ENCODE results near the gene ALKBH5. TPM values are rescaled to one million over a fixed set of nuclear protein-coding genes. Genes with fewer than 3 reads are reported as not detected.

Gene ALKBH5
- total RNA-seq, 1 donor from 2014 or later: 104 TPM

DNA sequence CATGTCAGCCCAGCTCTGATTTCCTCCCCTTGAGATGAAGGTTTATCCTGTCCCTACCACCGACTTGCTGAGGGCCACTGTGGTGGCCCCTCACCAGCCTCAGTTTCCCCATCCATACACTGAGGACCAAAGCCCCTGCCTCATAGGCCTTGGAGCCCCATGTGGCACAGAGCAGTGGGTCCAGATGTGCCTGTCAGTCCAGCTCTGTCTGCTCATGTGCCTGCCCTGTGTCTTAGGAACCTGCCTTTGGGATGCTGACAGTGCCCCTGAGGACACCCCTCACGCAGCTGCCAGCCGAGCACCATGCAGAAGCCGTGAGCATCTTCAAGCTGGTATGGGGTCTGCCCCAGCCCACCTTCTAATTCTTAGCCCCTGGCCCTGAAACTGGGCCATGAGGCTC lies 39.4 kb upstream of the ALKBH5 start:
- TF ChIP-seq, protein P1, sequence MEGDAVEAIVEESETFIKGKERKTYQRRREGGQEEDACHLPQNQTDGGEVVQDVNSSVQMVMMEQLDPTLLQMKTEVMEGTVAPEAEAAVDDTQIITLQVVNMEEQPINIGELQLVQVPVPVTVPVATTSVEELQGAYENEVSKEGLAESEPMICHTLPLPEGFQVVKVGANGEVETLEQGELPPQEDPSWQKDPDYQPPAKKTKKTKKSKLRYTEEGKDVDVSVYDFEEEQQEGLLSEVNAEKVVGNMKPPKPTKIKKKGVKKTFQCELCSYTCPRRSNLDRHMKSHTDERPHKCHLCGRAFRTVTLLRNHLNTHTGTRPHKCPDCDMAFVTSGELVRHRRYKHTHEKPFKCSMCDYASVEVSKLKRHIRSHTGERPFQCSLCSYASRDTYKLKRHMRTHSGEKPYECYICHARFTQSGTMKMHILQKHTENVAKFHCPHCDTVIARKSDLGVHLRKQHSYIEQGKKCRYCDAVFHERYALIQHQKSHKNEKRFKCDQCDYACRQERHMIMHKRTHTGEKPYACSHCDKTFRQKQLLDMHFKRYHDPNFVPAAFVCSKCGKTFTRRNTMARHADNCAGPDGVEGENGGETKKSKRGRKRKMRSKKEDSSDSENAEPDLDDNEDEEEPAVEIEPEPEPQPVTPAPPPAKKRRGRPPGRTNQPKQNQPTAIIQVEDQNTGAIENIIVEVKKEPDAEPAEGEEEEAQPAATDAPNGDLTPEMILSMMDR (conservative IDR thresholded peaks at IDR 0.05): no peak
- no peaks in the 10 kb centered on the region for H3K36me3 Mint-ChIP-seq (ENCODE audit: low read depth)
- H3K27ac Mint-ChIP-seq (ENCODE audit: unreplicated experiment): peak overlapping the region; percentile 81
- no peak overlapping the region for H3K4me3 Mint-ChIP-seq
- H3K9me3 Mint-ChIP-seq: no peaks in the 10 kb centered on the region
- no peaks in the 10 kb centered on the region for H3K27me3 Mint-ChIP-seq (ENCODE audit: low read depth)
- DNase-seq (ENCODE audit: low read depth, low spot score): no peak
- H3K4me1 Mint-ChIP-seq: peaks cover 5% of the 10 kb centered on the region

DNA sequence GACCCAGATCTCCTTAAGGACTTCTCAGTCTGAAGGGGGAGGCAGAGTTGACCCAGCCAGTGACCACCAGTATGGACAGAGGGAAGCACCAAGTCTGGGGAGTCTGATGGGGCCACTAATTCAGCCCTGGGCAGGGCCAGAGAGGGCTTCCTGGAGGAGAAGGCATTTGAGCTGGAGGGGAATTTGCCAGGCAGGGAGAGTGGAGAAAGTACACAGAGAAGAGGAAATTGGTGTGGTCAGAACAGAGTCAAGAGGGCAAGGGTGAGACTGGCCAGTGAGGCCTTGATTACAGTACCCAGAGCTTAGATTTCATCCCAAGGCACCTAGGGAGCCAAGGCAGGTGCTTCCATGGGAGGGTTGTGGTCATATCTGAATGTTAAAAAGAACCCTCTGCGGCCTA lies 38.8 kb upstream of the ALKBH5 start:
- DNase-seq (ENCODE audit: low read depth, low spot score): no peak
- H3K4me1 Mint-ChIP-seq: peaks cover 5% of the 10 kb centered on the region
- peak overlapping the region; percentile 40 for H3K27ac Mint-ChIP-seq (ENCODE audit: unreplicated experiment)
- H3K9me3 Mint-ChIP-seq: no peaks in the 10 kb centered on the region
- no peak overlapping the region for H3K4me3 Mint-ChIP-seq
- no peaks in the 10 kb centered on the region for H3K36me3 Mint-ChIP-seq (ENCODE audit: low read depth)
- TF ChIP-seq, protein P1 (conservative IDR thresholded peaks at IDR 0.05): no peak
- no peaks in the 10 kb centered on the region for H3K27me3 Mint-ChIP-seq (ENCODE audit: low read depth)

- Mint-ChIP-seq H3K9me3 (no peaks in the 10 kb centered on the region), H3K4me3 (no peak overlapping the region), H3K27ac (ENCODE audit: unreplicated experiment) (peak overlapping the region; percentile 43), H3K4me1 (peaks cover 5% of the 10 kb centered on the region), H3K36me3 (ENCODE audit: low read depth) (no peaks in the 10 kb centered on the region), H3K27me3 (ENCODE audit: low read depth) (no peaks in the 10 kb centered on the region)
- DNase-seq (ENCODE audit: low read depth, low spot score): no peak
- TF ChIP-seq, protein P1 (conservative IDR thresholded peaks at IDR 0.05): no peak
Observed at GRCh38 chr17:18145811-18146210, 37.8 kb upstream of the ALKBH5 start.

- Mint-ChIP-seq H3K36me3 (ENCODE audit: low read depth) (no peaks in the 10 kb centered on the region), H3K27me3 (ENCODE audit: low read depth) (no peaks in the 10 kb centered on the region), H3K9me3 (no peaks in the 10 kb centered on the region), H3K4me1 (peaks cover 2% of the 10 kb centered on the region), H3K4me3 (no peak overlapping the region), H3K27ac (ENCODE audit: unreplicated experiment) (peak overlapping the region; percentile 43)
- TF ChIP-seq, protein P1 (conservative IDR thresholded peaks at IDR 0.05): no peak
- no peak for DNase-seq (ENCODE audit: low read depth, low spot score)
Observed at GRCh38 chr17:18146259-18146658, 37.4 kb upstream of the ALKBH5 start.

DNA sequence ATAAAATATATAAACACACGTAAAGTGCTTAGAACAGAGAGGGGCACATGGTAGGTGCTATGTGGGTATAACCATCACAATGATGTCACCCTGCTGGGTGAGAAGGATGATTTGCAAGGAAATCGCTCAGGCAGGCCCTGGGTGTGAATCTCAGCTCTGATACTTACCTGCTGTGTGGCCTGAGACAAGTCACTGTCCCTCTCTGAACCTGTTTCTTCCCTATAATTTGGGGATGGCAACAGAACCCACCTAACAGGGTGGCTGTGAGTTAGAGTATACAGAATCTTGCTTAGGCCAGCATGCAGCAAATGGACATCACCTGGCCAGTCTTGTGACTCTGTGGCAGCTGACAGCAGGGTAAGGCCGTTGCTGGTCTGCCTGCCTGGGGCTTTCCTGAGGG lies 36.6 kb upstream of the ALKBH5 start:
- Mint-ChIP-seq H3K27ac (ENCODE audit: unreplicated experiment) (no peak overlapping the region), H3K27me3 (ENCODE audit: low read depth) (no peaks in the 10 kb centered on the region), H3K9me3 (no peaks in the 10 kb centered on the region), H3K36me3 (ENCODE audit: low read depth) (no peaks in the 10 kb centered on the region), H3K4me3 (no peak overlapping the region), H3K4me1 (no peaks in the 10 kb centered on the region)
- TF ChIP-seq, protein P1 (conservative IDR thresholded peaks at IDR 0.05): no peak
- no peak for DNase-seq (ENCODE audit: low read depth, low spot score)

- H3K4me1 Mint-ChIP-seq: peaks cover 10% of the 10 kb centered on the region
- no peaks in the 10 kb centered on the region for H3K36me3 Mint-ChIP-seq (ENCODE audit: low read depth)
- H3K4me3 Mint-ChIP-seq: no peak overlapping the region
- DNase-seq (ENCODE audit: low read depth, low spot score): no peak
- no peak overlapping the region for H3K27ac Mint-ChIP-seq (ENCODE audit: unreplicated experiment)
- no peaks in the 10 kb centered on the region for H3K27me3 Mint-ChIP-seq (ENCODE audit: low read depth)
- TF ChIP-seq, protein P1 (conservative IDR thresholded peaks at IDR 0.05): no peak
- H3K9me3 Mint-ChIP-seq: no peaks in the 10 kb centered on the region
Observed at GRCh38 chr17:18148586-18148985, 35.0 kb upstream of the ALKBH5 start.

All from neural crest cell (in vitro differentiated cells).